HG02885 (cell line): ENCODE results near the gene SPTBN4.
"Not testable (repeated sequence)": the region's sequence is repeated elsewhere in the genome, so short reads cannot be mapped to it uniquely, and the experiment has no call there.

Experiments
- ATAC-seq: cut with Tn5 transposase; IDR thresholded peaks from one replicate; pipeline ENCODE4 v1.9.1; 2021; ENCODE audit warnings: mild to moderate bottlenecking; ENCODE audit not compliant: unreplicated experiment, poor library complexity

The SPTBN4 gene

GRCh38 chr19:40611900-40612698 is 145.3 kb downstream of the SPTBN4 start:
- no peak for ATAC-seq

- no peak for ATAC-seq
Measured at GRCh38 chr19:40612831-40613689, 146.3 kb downstream of the SPTBN4 start.

- ATAC-seq, result peak; percentile 65
Measured at GRCh38 chr19:40613690-40614621, 147.2 kb downstream of the SPTBN4 start.

- no peak for ATAC-seq
Measured at GRCh38 chr19:40614622-40615411, 148.0 kb downstream of the SPTBN4 start.

- no peak for ATAC-seq
Measured at GRCh38 chr19:40616178-40616577, 149.4 kb downstream of the SPTBN4 start.

- no peak for ATAC-seq
Measured at GRCh38 chr19:40616941-40617340, 150.1 kb downstream of the SPTBN4 start.

GRCh38 chr19:40617961-40618360 is 151.2 kb downstream of the SPTBN4 start:
- ATAC-seq, result no peak

GRCh38 chr19:40619333-40620160 is 152.7 kb downstream of the SPTBN4 start:
- no peak for ATAC-seq

GRCh38 chr19:40620161-40620485 is 153.3 kb downstream of the SPTBN4 start:
- no peak for ATAC-seq

- no peak for ATAC-seq
Measured at GRCh38 chr19:40621283-40621682, 154.5 kb downstream of the SPTBN4 start.

GRCh38 chr19:40621966-40622772 is 155.4 kb downstream of the SPTBN4 start:
- ATAC-seq, result no peak

- ATAC-seq, result no peak
Measured at GRCh38 chr19:40622773-40623075, 155.9 kb downstream of the SPTBN4 start.

GRCh38 chr19:40623403-40624251 is 156.8 kb downstream of the SPTBN4 start:
- ATAC-seq, result no peak

- not testable (repeated sequence) for ATAC-seq
Measured at GRCh38 chr19:40624369-40625153, 157.8 kb downstream of the SPTBN4 start.

- ATAC-seq, result no peak
Measured at GRCh38 chr19:40625406-40626120, 158.8 kb downstream of the SPTBN4 start.
